K562 (cell line): ENCODE measurements around the gene SLC25A28. TPM values are rescaled to one million over a fixed set of nuclear protein-coding genes. Genes with fewer than 3 reads are reported as not detected.

Experiments
- ELK3 ChIP-seq: fragments of 450-650 bp; formaldehyde crosslinking; IDR thresholded peaks from 2 replicates; pipeline ENCODE4 v1.4.0; 2020; ENCODE audit warnings: mild to moderate bottlenecking
- GABPA ChIP-seq: fragments of 200-800 bp; sonication (Bioruptor generic); conservative IDR thresholded peaks from 2 replicates; pipeline ENCODE4 v1.6.1; 2016; ENCODE audit warnings: low read depth, missing genetic modification characterization, missing compliant biosample characterization
- HDAC6 ChIP-seq: IDR thresholded peaks from 2 replicates; pipeline ENCODE4 v1.6.1; 2012; ENCODE audit warnings: low read depth, mild to moderate bottlenecking, control low read depth, inconsistent platforms, low read length, moderate library complexity
- JUN ChIP-seq, 2 experiments: sonication (generic) in 1 of 2; formaldehyde crosslinking in 1 of 2; IDR thresholded peaks; 2 replicates each; pipeline versions ENCODE4 v1.6.1 to v1.8.0; 2012 to 2022; ENCODE audit warnings: borderline replicate concordance in 2 of 2, mild to moderate bottlenecking in 2 of 2, improper control_type of control experiment in 1 of 2, low read depth in 1 of 2, low read length in 1 of 2, missing genetic modification reagents in 1 of 2
- MITF ChIP-seq: IDR thresholded peaks from 2 replicates; pipeline ENCODE4 v1.6.1; 2014; ENCODE audit warnings: antibody characterized with exemption
- TOE1 ChIP-seq, 2 experiments: fragments of 450-650 bp in 1 of 2; sonication (generic) in 1 of 2; formaldehyde crosslinking in 1 of 2; IDR thresholded peaks; 2 replicates each; pipeline versions ENCODE4 v1.7.1 to v1.8.0; 2016 to 2022; ENCODE audit warnings: borderline replicate concordance in 2 of 2, mild to moderate bottlenecking in 2 of 2, antibody characterized with exemption in 1 of 2, inconsistent platforms in 1 of 2, low read depth in 1 of 2, missing genetic modification reagents in 1 of 2, moderate library complexity in 1 of 2
- TRIM24 ChIP-seq, 2 experiments: fragments of 450-650 bp; IDR thresholded peaks; 2 replicates each; pipeline ENCODE4 v1.6.1; 2016
- ZNF318 ChIP-seq, 2 experiments: fragments of 450-650 bp; IDR thresholded peaks; 2 replicates each; pipeline ENCODE4 v1.6.1; 2016; ENCODE audit warnings: mild to moderate bottlenecking in 2 of 2, borderline replicate concordance in 1 of 2, low read depth in 1 of 2, moderate library complexity in 1 of 2
- ZNF41 ChIP-seq: fragments of 250-450 bp; sonication (Bioruptor Pico); conservative IDR thresholded peaks from 2 replicates; pipeline ENCODE4 v1.4.0; 2020; ENCODE audit warnings: mild to moderate bottlenecking
- ZZZ3 ChIP-seq: fragments of 450-650 bp; IDR thresholded peaks from 2 replicates; pipeline ENCODE4 v1.6.1; 2016; ENCODE audit warnings: antibody characterized with exemption, mild to moderate bottlenecking, moderate library complexity
- polyA plus RNA-seq, 8 experiments: library from polyadenylated mRNA; depleted of rRNA in 4 of 8; stranded (reverse) in 5 of 8; unstranded in 3 of 8; fragments of >200 nt; fragmentation: Nextera tagmentation in 2 of 8; fragmentation: Illumina TruSeq in 1 of 8; extraction: Ambion mirVana in 2 of 8; extraction: Trizol in 1 of 8; gene quantifications; 2 replicates each; pipeline versions ENCODE4 v1.2.1 to v1.2.3, GENCODE V29; 2011 to 2014; ENCODE audit warnings: inconsistent platforms in 1 of 8, missing spikeins in 1 of 8
- total RNA-seq, 7 experiments: library from RNA; depleted of rRNA in 6 of 7; stranded (reverse); fragments of >200 nt in 6 of 7; fragmentation: Illumina TruSeq in 2 of 7; extraction: Trizol in 2 of 7; gene quantifications; 2 replicates each; pipeline versions ENCODE4 v1.2.1 to v1.2.3, GENCODE V29; 2011 to 2021; ENCODE audit warnings: low replicate concordance in 1 of 7

SLC25A28 gene
- total and polyA plus RNA-seq, 9 of the 15 experiments (the other 6 are each of a cell fraction or from before 2014, with no cell fraction given): 6.2 to 32.3 (median 18.8) TPM

GRCh38 chr10:99647601-99648151 is 27.4 kb upstream of the SLC25A28 start (continued):
- TF ChIP-seq ZNF318 (IDR thresholded peaks at IDR 0.05; ENCODE audit: borderline replicate concordance in 1 of 2, low read depth in 1 of 2) (no peak), ELK3 (CRISPR knock-in tag) (no peak), TRIM24 (IDR thresholded peaks at IDR 0.05) (no peak), JUN (IDR thresholded peaks at IDR 0.05; ENCODE audit: borderline replicate concordance, low read depth, low read length) (no peak), JUN (CRISPR knock-in tag; IDR thresholded peaks at IDR 0.05; ENCODE audit: borderline replicate concordance) (no peak), TOE1 (IDR thresholded peaks at IDR 0.05; ENCODE audit: borderline replicate concordance) (no peak), TOE1 (CRISPR knock-in tag; IDR thresholded peaks at IDR 0.05; ENCODE audit: borderline replicate concordance, low read depth) (no peak), ZZZ3 (no peak), HDAC6 (no peak), GABPA (tag) (no peak), MITF (no peak), ZNF41 (no peak)
